Testis (tissue), 2 donors: Measurements from ENCODE around the gene PNO1.

ENCODE experiments used
- POLR2A ChIP-seq: fragments of 450-650 bp; IDR thresholded peaks from one replicate; pipeline ENCODE4 v1.6.1; 2017; ENCODE audit warnings: antibody characterized with exemption, mild to moderate bottlenecking, moderate library complexity
- TF ChIP-seq, protein P1 (sequence below), 3 experiments: fragments of 450-650 bp in 2 of 3; fragments of 200-600 bp in 1 of 3; sonication (generic) in 1 of 3; IDR thresholded peaks; one replicate each; pipeline ENCODE4 v1.5.1; 2016 to 2019; ENCODE audit warnings: antibody characterized with exemption in 3 of 3, mild to moderate bottlenecking in 2 of 3, moderate library complexity in 1 of 3

DNA sequence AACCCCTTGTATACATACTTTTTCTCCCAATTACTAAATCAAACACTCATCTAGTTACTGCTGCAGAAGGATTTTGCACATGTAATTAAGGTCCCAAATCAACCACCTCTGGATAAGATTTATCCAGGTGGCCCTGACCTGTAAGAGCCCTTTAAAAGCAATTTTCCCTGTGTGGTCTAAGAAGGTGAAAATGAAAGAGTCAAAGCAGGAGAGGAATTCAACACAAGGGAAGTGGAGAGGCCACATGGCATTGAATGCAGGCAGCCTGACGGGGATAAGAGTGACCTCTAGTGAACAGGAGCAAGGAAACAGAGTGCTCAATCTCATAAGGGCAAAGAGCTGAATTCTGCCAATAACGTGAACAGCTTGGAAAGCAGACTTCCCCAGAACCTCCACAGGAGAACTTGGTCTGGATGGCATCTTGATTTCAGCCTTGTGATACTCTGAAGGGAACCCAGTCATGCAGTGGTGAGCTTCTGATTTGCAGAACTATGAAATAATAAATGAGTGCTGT is 67.5 kb downstream of the PNO1 start:
- TF ChIP-seq, protein P1, sequence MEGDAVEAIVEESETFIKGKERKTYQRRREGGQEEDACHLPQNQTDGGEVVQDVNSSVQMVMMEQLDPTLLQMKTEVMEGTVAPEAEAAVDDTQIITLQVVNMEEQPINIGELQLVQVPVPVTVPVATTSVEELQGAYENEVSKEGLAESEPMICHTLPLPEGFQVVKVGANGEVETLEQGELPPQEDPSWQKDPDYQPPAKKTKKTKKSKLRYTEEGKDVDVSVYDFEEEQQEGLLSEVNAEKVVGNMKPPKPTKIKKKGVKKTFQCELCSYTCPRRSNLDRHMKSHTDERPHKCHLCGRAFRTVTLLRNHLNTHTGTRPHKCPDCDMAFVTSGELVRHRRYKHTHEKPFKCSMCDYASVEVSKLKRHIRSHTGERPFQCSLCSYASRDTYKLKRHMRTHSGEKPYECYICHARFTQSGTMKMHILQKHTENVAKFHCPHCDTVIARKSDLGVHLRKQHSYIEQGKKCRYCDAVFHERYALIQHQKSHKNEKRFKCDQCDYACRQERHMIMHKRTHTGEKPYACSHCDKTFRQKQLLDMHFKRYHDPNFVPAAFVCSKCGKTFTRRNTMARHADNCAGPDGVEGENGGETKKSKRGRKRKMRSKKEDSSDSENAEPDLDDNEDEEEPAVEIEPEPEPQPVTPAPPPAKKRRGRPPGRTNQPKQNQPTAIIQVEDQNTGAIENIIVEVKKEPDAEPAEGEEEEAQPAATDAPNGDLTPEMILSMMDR (IDR thresholded peaks at IDR 0.05) = no peak
- no peak for TF ChIP-seq POLR2A
